Skeletal muscle cell (primary cell): ENCODE data around the gene INSL4.

ENCODE experiments used
- DNase-seq: peaks from one replicate; pipeline ENCODE4 v3.0.0-alpha.2; 2010; ENCODE audit warnings: low read depth
- H3K4me3 ChIP-seq: 2 replicates; pipeline ENCODE4 v1.5.1; 2011; ENCODE audit warnings: low read depth, mild to moderate bottlenecking, control low read depth, low read length, moderate library complexity

The INSL4 gene

DNA sequence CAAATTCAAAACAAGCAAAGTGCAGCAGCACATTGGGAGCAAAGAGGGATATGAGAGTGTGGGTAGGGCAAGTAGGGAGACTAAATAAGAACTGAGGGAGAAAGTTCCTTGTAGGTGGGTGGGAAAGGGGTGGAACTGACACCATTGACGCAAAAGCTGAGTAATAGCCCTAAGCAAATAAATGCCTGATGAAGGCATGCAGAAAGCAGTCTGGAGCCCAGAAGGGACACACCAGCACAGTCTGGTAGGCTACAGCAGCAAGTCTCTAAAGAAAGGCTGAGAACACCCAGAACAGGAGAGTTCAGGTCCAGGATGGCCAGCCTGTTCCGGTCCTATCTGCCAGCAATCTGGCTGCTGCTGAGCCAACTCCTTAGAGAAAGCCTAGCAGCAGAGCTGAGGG is at the start of gene INSL4:
TSS of gene INSL4 (plus strand) at position 208 of the 400 bp plus-strand sequence. CDS start at position 313, 105 bp downstream.
- H3K4me3 ChIP-seq, result no peak within 1 kb of the TSS
- DNase-seq, result no peak

- DNase-seq, result no peak
- no peak overlapping the region for H3K4me3 ChIP-seq
Observed at GRCh38 chr9:5184776-5185175, 46.4 kb upstream of the INSL4 start.

DNA sequence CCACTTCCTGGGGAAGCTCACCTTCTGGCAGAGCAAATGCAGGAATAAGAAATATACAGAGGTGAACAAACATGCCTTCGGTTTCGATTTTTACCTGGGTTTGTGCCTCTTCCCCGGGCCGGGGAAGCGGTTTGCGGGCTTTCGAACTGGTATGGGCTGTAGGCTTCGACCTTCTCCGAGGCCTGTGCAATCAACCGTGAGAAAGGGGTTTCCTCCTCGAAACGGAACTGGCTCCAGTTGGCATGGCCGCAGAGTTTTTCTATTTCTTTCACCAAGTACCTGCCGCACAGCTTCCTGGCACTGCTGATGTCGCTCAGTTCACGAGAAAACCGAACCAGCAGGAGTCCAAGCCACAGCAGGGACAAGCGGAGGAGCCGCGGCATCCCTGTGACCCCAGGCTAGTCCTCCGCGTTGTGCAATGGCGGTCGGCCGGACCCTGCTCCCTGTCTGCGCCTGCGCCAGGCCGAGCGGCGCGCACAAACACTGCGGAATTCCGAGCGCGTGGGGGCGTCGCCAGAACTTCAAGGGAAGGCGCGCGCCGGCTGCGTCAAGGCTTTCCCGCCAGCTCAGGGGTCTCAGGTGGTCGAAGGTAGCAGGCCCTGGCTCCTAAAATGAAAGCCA is 45.9 kb upstream of the INSL4 start, which contains the start of gene INSL6:
TSS of gene INSL6 (minus strand) at position 420 of the 621 bp plus-strand sequence. CDS start at position 383, 37 bp downstream.
- DNase-seq, result no peak
- H3K4me3 ChIP-seq, result no peak within 1 kb of the TSS

DNA sequence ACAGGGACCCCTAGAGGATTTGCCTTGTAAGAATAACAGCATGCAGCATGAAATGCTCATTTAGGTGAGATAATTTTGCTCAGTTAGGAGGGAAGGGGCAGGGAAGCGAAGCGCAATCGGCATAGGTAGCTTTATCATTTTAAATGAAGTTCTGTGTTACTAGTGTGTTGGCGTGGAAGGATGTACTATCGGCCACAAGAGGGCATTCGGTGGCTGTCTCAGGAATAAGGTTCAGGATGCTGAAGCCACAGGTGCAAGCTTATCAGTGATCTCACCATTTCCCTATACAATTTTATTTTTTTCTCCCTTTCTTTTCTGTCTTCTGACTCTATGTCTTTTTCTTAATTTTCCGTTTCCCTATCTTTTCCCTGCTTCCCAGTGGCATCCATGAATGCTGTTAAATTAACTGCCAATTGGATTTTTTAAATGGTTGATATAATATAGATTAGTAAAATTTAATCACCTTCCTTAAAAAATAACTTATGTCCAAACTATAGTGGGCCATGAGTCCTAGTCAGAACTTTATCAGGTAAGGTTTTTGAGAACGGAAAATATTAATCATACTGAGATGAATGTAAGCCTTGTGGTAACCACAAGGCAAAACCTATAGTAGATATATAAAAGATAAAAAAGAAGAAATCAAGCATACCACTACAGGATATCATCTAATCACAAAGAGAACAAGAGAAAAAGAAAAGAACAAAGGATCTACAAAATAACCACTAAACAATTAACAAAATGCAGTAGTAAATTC is 44.6 kb upstream of the INSL4 start:
- H3K4me3 ChIP-seq, result no peak overlapping the region
- DNase-seq, result peak; percentile 18

- no peak for DNase-seq
- no peak overlapping the region for H3K4me3 ChIP-seq
Observed at GRCh38 chr9:5188060-5188984, 42.9 kb upstream of the INSL4 start.

DNA sequence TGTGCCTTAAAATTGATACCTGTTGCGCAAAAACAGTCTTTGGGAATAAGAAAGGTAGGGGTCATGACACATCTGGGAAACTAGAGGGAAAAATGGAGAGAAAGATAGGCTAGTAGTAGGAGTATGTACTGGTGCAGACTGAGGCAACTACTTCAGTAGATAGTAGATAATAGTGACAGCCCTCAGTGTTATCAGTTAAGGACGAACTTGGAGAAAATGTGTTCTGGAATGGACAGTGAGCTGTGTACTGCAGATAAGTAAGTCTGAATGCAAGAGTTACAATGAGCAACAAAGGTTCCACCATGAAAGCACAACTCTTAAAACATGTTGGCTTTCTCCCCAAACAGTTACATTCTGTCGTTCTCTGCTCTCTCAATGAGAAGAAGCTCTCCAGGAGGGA is 39.2 kb upstream of the INSL4 start:
- no peak overlapping the region for H3K4me3 ChIP-seq
- no peak for DNase-seq

DNA sequence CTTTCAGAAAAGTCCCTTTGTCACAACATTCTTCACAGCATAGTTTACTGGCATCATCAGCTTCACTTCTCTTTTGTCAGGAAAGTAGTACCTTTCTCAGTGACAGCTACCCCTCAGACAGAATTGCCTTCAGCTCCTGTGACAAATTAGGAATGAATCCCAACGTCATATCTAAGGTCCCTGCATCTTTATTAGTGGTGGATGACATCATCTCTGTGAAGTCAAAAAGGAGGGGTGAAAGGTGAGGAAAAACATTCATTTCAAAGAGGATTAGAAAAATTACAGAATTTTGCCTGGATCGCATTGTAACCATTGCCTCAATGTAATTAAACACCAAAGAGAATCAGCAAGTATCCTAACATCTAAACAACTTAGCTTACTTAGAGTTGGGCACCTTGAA is 37.9 kb upstream of the INSL4 start:
- DNase-seq, result no peak
- no peak overlapping the region for H3K4me3 ChIP-seq

DNA sequence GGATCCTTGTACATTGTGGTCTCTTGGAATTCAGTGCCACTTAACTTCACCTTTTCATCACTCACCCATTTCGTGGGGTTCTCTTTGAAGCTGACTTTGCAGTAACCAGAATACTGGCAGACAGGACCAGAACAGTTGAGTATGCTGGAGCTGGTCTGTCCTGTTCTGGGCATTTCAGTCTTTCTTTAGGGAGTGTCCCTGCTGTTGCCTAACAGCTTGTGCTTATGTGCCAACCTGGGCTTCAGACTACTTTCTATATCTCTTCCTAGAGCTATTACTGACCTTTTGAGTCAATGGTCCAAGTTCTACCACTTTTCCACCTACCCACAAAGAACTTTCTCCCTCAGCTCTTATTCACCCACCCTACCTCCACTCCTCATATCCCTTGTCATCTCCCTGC is 35.8 kb upstream of the INSL4 start:
- DNase-seq, result no peak
- no peak overlapping the region for H3K4me3 ChIP-seq

DNA sequence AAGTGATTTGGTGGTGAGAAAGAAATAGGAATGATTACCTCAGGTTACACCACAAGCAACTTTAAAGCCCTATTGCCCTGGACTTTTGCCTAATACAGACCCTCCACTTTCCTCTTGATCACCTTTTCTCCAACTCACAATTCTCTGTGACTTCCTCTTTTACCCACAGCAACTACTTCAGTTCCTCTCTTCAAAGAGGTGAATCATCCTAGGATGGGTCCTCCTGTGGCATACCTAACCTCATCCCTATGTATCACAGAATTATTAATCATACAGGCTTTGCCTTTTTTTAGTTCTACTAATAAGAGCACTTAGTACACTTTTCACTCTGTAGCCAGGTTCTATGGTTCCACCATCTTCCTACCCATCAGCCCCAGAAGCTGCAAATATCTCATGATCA is 26.1 kb upstream of the INSL4 start:
- DNase-seq, result no peak
- no peak overlapping the region for H3K4me3 ChIP-seq

DNA sequence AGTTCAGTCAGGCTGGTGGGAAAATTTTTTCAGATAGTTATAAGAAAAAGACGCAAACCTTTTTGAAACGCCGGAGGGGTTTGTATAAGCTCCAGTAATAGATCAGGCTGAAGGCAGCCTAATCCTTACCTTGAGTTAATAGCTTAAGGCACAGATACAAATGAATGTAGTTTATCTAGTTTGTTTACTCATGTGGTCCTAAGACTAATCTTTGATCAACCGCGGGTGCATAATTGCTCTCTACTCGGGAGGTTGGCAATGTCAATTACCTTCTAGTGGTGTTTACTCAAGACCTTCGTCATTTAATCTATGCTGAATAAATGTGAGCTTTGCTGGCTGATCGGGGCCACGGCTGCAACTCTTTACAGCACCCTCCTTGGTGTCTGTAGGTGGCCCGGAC is 665 bp upstream of the INSL4 start:
- H3K4me3 ChIP-seq, result no peak overlapping the region
- no peak for DNase-seq

GRCh38 chr9:5263351-5264218 is 32.4 kb downstream of the INSL4 start:
- no peak overlapping the region for H3K4me3 ChIP-seq
- DNase-seq, result no peak

DNA sequence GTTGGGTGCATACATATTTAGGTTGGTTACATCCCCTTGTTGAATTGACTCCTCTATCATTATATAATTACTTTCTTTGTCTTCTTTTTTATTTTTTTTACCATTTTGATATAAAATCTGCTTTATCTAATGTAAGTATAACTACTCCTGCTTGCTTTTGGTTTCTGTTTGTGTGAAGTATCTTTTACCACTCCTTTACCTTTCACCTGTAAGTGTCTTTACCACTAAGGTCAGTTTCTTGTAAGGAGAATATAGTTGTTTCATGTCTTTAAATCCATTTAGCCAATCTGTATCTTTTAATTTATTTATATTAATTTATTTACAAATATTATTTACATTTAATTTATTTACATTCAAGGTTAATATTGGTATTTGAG is 33.0 kb downstream of the INSL4 start:
- no peak for DNase-seq
- no peak overlapping the region for H3K4me3 ChIP-seq

DNA sequence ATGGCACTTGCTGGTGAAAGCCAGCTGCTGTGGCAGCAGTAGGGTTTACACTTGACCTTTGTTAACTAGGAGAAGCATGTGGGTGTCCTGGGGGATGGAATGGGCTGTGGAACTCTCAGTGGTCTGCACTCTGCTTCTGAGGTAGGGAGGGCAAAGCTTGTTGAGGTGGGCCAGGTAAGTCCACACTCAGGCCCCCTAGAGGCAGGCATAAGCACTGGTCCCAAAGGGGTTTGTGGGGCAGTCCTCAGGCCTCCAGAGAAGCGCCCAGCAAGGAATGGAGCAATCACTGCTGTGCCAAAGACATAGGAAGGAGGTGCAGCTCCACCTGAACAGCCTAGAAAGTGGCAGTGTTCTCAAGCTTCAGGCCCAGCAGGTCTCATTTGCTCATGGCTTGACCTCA is 34.7 kb downstream of the INSL4 start:
- no peak for DNase-seq
- H3K4me3 ChIP-seq, result no peak overlapping the region

DNA sequence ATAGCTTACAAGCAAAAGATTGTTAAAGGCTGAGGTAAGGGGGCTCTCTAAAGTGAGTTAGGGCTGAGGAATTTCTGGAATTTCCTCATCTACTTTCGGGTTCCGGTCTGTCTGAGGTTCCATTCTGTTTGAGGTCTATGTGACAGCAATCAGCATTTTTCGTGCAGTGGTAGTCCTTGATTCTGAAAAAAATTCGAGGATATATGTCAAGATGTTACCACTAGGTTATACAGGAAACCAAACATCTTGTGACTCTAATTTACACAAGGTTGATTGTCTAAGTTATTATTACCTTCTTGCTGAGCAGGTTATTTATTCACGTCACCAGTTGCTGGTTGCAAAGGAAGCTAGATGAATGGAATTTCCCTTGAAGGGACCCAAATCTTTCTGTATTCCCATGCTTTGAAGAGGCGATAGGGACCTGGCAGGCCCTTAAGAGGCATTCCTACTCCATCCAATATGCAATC is 38.1 kb downstream of the INSL4 start:
- no peak for DNase-seq
- no peak overlapping the region for H3K4me3 ChIP-seq

- no peak for DNase-seq
Observed at GRCh38 chr9:5274770-5275169, 43.6 kb downstream of the INSL4 start.

DNA sequence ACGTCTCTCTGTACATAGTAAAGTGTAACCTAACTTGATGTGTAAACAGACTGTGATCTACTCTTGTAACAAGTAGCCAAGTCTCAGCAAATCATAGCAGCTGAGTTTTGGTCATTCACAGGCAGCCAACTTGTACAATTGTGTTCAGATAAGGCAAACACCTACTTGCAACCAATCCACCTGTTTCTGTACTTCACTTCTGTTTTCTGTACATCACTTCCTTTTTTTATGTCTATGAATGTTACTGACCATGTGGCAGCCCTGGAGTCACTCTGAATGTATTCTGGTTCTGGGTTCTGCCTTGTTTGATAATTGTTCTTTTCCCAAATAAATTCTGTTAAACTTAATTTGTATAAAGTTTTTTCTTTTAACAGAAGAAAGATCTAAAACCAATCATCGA is 47.3 kb downstream of the INSL4 start:
- H3K4me3 ChIP-seq, result no peak overlapping the region
- no peak for DNase-seq

More at GRCh38 chr9:5274770-5275169, 43.6 kb downstream of the INSL4 start:
- H3K4me3 ChIP-seq, result no peak overlapping the region
